RPMI8226 (cell line): Measurements from ENCODE around the gene BIRC5.
"Not testable (repeated sequence)": the region's sequence is repeated elsewhere in the genome, so short reads cannot be mapped to it uniquely, and the experiment has no call there.

ENCODE experiments used
- DNase-seq: peaks from one replicate; pipeline ENCODE4 v3.0.0-alpha.2; 2015

The BIRC5 gene

GRCh38 chr17:78240839-78241238 lies 26.8 kb downstream of the BIRC5 start:
- DNase-seq: no peak

DNA sequence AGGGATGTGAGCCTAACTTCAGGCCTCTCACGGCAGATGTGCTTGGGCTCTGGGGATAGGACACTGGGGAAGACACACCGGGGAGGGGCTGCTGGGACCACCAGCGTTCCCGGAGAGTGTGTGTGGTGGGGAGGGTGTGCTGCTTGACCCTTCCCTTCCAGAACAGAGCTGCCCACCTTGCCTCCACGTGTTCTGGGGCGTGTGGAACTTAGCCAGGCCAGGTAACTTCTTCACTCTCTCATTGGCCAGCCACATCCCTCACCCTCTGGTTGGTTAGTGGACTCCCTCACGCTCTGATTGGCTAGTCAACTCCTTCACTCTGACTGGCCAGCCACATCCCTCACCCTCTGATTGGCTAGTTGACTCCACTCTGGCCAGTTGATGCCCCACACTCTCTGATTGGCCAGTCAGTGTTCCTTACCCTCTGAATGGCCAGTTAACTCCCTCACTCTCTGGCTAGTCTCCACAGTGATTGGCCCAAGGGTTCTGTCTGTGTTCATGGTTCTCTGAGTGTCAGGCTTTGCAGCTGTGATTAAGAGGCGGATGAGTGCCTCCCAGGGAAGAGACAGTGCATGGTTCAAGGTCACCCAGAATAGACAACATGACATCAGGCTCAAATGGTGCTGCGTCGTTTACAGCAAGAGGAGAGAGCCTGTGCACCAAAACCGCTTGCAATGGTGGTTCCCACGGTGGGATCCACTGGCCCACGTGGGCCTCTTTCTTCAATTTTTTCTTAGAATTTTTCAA lies 27.4 kb downstream of the BIRC5 start:
- peak; percentile 17 for DNase-seq

DNA sequence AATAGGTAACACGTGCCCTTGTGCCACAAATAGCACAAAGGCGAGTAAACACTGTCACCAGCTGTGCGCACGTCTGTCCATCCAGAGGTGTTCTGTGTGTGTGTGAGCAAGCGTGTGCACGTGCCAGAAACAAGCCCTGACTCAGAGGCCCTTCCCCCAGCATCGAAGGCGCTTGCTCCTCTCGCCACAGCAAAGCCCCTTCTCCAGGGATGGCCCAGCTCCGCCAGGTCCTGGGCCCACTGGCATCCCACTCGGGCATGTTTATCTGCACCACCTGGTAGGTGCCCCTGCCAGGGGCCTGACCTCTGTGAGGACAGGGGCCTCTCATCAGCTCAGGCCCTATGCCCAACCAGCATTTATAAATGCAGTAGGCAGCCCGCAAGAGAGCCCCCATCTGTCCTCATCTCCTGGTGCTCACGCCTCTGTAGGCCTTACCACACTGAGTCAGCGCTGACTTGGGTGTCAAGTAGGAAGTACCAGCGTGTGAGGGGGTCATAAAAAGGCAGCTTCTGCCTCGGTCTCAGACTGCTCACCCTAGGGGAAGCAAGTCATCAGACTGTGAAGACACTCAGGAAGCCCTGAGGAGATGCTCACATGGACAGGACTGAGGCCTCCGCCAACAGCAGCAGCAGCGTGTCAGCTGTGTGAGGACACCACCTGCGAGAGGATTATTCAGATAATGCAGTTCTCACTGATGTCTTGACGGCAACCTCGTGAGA lies 28.1 kb downstream of the BIRC5 start:
- no peak for DNase-seq

- no peak for DNase-seq
Observed at GRCh38 chr17:78247304-78247703, 33.3 kb downstream of the BIRC5 start.

DNA sequence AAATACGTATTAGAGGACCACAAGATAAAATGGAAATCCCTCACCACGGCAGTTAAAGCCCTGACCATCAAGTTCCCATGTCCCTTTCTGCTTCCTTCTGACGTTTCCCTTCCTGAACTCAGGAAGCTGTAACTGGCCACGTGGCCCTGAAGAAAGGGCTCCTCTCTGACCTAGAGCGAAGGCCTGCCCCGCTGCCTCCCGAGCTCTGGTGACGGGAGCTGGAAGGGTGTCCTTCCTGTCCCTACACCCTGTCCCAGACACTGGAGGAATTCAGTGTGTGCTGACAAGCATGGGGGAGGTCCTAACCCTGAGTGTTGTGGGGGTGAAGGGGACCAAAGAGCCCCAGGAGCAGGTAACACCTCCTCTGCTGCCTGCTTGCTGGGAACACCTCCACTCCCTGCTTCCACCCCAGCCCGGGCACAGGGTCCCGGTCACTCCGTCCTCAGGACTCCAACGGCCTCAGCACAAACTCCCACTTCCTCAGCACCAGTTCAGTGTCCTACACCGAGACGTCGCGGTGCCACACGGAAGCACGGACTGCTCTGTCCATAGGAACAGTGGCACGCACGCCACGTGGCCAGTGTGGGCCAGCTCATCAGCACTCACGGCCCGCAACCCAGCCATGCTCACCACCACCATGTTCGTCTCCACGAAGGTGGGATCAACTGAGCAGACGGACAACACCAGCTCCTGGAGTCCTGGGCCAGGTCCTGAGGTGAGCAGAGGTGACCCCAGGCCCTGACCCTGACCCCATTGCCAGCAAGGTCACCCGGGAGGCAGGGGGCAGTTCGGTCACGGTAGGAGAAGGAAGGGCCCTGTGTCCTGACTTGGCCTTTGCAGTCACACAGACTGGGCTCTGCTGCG lies 34.2 kb downstream of the BIRC5 start:
- no peak for DNase-seq

DNA sequence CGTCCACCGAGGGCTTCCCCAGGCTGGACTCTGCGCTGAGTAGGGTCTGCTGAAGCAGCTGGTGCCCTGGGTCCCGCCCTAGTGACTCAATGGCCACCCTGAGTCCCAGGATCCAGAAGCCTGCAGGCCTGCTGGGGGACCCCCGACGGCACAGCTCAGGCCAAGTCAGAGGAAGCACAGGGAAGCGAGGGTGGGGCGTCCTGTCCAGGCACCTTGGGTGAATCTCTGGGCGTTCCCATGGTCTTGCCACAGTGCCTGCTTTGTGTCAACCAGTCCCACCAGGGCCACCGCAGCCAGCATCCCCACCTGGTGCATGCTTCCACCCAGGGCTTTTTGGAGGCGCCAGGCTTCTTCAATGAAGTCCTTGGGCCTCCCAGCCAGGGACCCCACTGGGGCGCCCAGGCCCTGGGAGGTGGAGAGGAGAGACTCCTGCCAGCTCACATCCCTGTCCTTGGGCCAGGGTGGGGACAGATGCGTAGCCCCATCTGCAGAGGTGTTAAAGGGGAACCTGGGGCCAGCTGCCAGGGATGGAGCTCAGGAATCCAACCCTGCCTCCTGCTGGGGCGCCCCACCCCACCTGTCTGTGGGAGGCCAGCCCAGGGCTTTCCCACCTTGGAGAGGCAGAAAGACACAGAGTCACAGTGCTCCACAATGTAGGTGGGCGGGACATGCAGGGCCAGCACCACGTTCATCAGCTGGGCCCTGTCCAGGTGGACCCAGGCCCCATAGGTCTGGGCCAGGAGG lies 35.2 kb downstream of the BIRC5 start:
- DNase-seq: no peak

- DNase-seq: no peak
Observed at GRCh38 chr17:78249818-78250806, 36.1 kb downstream of the BIRC5 start.

- peak; percentile 91 for DNase-seq
Observed at GRCh38 chr17:78250891-78251772, 37.1 kb downstream of the BIRC5 start.

GRCh38 chr17:78251773-78252103 lies 37.7 kb downstream of the BIRC5 start:
- DNase-seq: no peak

DNA sequence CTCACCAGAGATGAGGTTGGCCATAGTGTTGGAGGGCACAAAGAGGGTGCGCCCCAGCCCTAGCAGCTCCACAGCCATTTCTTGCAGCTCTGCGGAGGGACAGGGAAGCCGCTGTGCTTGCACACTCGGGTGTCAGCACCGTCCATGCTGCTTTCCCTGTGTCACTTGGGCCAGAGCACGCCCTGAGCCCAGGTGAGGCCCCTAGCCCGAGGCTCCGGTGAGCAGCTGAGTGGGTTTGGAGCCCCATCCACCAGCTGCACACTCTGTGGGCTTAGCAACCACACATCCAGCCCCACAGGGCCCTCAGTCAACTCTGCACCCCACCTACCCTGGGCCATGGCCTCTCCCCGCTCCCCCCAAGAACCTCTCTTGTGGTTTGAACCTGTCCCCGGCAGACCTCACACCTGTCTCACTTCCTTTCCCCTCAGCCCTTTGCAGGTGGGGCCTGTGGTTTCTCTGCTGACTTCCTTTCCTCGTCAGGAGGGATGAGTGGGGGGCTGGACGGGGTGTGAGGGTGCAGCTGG lies 38.1 kb downstream of the BIRC5 start:
- peak; percentile 94 for DNase-seq

GRCh38 chr17:78252701-78253635 lies 38.9 kb downstream of the BIRC5 start:
- DNase-seq: peak; percentile 85

- not testable (repeated sequence) for DNase-seq
Observed at GRCh38 chr17:78253636-78253945, 39.5 kb downstream of the BIRC5 start.

DNA sequence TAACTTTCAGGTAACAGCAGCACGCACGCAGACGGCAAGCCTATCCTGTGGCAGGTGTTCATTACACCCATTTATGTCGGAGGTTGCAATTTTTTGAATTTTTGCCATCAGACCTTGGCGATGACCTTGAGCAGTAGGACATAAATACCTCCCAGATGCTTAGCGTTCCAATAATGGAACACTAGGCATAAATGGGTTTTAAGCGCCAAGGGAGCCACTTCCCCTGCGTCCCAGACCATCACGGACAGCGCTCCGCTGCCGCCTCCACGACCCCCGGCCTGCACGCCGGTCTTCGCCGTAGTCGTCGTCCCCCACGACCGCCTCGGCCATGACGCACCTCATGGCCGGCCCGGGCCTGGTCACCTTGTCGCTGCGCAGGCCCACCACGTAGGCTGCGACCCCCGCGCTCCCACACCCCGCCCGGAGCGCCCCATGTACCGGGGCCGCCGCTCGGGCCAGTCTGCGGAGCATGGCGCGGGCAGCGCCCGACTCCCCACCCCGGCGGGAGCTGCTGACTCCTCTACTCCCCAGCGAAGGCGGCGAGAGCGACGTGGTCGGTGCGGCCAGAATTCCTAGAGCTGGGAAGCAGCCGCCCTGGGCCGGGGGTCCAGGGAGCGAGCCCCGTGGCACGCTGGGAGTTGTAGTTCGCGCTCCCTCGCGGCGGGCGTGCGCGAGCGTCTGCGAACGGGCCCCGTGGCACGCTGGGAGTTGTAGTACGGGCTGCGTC lies 40.1 kb downstream of the BIRC5 start:
- DNase-seq: peak; percentile 90

DNA sequence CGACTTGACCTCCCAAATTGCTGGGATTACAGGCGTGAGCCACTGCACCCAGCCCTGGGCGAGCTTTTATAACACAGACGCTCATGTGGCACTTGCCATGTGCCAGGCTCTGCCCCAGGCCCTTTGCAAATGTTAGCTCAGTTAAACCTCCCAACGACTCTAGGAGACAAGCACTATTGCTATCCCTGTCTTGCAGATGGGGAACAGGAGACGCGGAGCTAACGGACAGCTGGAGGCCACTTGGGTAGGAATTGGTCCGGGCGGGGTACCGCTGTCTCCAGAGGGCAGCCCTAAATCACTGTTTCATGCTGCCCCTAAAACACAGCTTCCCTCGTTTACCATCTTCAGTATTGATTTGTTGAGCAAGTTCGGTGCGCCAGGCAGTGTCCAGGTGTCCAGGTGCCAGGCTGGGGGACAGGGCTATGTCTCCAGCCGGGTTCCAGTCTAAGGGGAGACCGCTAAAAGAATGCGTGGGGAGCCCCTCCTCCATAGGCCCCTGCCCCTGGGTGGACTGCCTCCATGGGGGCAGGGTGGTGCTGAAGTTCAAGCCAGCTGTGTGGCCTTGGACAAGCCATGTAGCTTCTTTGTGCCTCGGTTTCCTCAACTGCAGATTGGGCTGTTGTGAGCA lies 41.1 kb downstream of the BIRC5 start:
- no peak for DNase-seq

DNA sequence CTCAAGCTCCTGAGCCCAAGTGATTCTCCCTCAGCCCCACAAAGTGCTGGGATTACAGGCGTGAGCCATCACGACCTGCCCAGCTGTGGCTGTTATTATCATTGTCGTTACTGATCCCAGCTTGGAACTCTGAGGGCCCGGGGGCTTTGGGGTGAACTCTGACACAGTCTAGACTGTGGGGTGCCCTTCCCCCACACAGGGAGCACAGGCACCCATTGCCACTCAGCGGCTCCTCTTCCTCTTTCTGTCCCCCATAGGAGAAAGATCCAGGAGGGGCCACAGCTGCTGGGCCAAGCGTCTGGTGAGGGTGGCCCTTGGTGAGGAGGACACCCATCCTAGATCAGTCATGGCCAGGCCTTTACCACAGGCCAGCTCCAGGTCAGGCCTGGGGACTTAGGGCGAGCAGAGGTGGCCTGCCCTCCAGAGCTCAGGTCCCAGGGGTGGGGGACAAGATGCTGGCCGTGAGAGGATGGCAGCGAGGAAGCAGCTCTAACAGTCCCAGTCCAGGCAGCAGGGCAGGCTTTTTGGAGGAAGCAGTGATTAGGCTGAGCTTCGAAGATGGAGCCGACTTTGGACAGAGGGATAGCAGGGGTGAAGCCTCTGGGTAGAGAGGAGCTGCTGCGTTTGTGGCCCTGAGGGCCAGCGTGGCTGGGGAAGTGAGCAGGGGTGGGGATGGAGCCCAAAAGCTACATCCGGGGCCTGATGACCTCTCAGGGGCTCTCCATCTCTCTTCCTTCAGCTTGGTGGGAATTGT lies 42.1 kb downstream of the BIRC5 start:
- no peak for DNase-seq

DNA sequence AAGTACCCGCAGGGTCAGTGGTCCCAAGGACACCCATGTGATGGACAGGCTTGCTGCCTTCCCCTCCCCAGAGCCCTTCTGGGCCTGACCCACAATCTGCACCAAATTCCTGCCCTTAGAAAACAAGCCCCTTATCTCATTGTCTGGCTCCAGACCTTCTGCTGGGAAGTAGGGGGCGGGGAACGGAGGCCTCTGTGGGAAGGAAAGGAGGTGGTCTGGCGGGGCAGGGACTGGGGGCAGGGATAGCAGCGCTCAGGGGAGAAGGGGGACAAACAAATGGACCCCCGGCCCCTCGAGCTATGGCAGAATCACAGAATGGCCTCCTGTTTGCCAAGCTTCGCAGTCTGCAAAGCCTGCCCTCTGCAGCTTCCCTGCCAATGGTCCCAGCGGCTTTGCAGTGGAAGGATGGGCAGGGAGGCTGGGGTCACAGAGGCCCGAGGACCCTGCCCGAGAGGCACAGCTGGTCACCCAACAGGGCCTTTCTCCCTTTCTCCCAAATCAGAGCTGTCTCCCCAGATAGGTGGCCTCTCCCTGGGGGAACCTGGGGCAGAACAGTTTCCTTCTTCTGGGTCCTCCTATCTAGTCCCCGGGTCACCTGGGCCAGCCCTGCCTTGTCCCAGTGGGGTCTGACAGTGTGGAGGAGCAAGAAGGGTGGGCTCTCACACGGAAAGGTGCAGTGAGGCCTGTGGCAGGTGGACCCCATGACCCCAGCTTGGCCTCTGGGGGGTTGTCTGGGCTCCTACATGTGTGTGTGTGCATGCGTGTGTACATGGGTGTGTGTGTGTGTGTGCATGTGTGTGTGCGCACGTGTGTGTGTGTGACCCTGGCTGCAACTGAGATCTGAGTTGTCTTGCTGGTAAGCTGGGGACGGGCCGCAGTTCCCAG lies 42.9 kb downstream of the BIRC5 start:
- DNase-seq: no peak
